ENCODE data around the gene REXO1. TPM values are rescaled to one million over a fixed set of nuclear protein-coding genes. Genes with fewer than 3 reads are reported as not detected.

The REXO1 gene
- total RNA-seq, 2 experiments from 2014 or later, result 53.1 to 54.2 TPM

- Mint-ChIP-seq H3K27ac (no peak overlapping the region), H3K27me3 (no peaks in the 10 kb centered on the region), H3K4me3 (no peak overlapping the region), H3K36me3 (peaks cover 14% of the 10 kb centered on the region), H3K4me1 (peaks cover 6% of the 10 kb centered on the region), H3K9me3 (no peaks in the 10 kb centered on the region)
- no peak for DNase-seq
These were observed 24.6 kb downstream of the REXO1 start for GRCh38 chr19:1823539-1824251.

- Mint-ChIP-seq H3K36me3 (peaks cover 14% of the 10 kb centered on the region), H3K9me3 (no peaks in the 10 kb centered on the region), H3K4me3 (no peak overlapping the region), H3K27ac (no peak overlapping the region), H3K4me1 (peaks cover 6% of the 10 kb centered on the region), H3K27me3 (no peaks in the 10 kb centered on the region)
- DNase-seq, result no peak
These were observed 25.3 kb downstream of the REXO1 start for GRCh38 chr19:1823020-1823419.

- no peak for DNase-seq
- H3K9me3 Mint-ChIP-seq, result no peaks in the 10 kb centered on the region
- peaks cover 6% of the 10 kb centered on the region for H3K4me1 Mint-ChIP-seq
- no peaks in the 10 kb centered on the region for H3K27me3 Mint-ChIP-seq
- H3K4me3 Mint-ChIP-seq, result no peak overlapping the region
- H3K36me3 Mint-ChIP-seq, result peaks cover 14% of the 10 kb centered on the region
- H3K27ac Mint-ChIP-seq, result no peak overlapping the region
These were observed 26.1 kb downstream of the REXO1 start for GRCh38 chr19:1822210-1822609.

- Mint-ChIP-seq H3K4me3 (no peak overlapping the region), H3K27me3 (no peaks in the 10 kb centered on the region), H3K9me3 (no peaks in the 10 kb centered on the region), H3K4me1 (peaks cover 1% of the 10 kb centered on the region), H3K36me3 (peaks cover 10% of the 10 kb centered on the region), H3K27ac (no peak overlapping the region)
- no peak for DNase-seq
These were observed 28.7 kb downstream of the REXO1 start for GRCh38 chr19:1819341-1820255.

GRCh38 chr19:1818549-1819195, 29.6 kb downstream of the REXO1 start:
- no peaks in the 10 kb centered on the region for H3K4me1 Mint-ChIP-seq
- H3K27me3 Mint-ChIP-seq, result no peaks in the 10 kb centered on the region
- no peak overlapping the region for H3K27ac Mint-ChIP-seq
- H3K4me3 Mint-ChIP-seq, result no peak overlapping the region
- no peak for DNase-seq
- no peaks in the 10 kb centered on the region for H3K9me3 Mint-ChIP-seq
- peaks cover 7% of the 10 kb centered on the region for H3K36me3 Mint-ChIP-seq

- DNase-seq, result no peak
- Mint-ChIP-seq H3K27me3 (no peaks in the 10 kb centered on the region), H3K4me1 (peaks cover 5% of the 10 kb centered on the region), H3K36me3 (peaks cover 7% of the 10 kb centered on the region), H3K4me3 (no peak overlapping the region), H3K27ac (no peak overlapping the region), H3K9me3 (no peaks in the 10 kb centered on the region)
These were observed 30.6 kb downstream of the REXO1 start for GRCh38 chr19:1817553-1818179.

- no peaks in the 10 kb centered on the region for H3K9me3 Mint-ChIP-seq
- no peak for DNase-seq
- no peak overlapping the region for H3K4me3 Mint-ChIP-seq
- H3K4me1 Mint-ChIP-seq, result peaks cover 9% of the 10 kb centered on the region
- peaks cover 7% of the 10 kb centered on the region for H3K36me3 Mint-ChIP-seq
- no peak overlapping the region for H3K27ac Mint-ChIP-seq
- H3K27me3 Mint-ChIP-seq, result no peaks in the 10 kb centered on the region
These were observed 31.6 kb downstream of the REXO1 start for GRCh38 chr19:1816530-1817298.

GRCh38 chr19:1815605-1816529, 32.4 kb downstream of the REXO1 start:
- Mint-ChIP-seq H3K4me3 (no peak overlapping the region), H3K36me3 (peaks cover 3% of the 10 kb centered on the region), H3K27ac (no peak overlapping the region), H3K27me3 (no peaks in the 10 kb centered on the region), H3K4me1 (peaks cover 12% of the 10 kb centered on the region), H3K9me3 (no peaks in the 10 kb centered on the region)
- no peak for DNase-seq

GRCh38 chr19:1814833-1815604, 33.3 kb downstream of the REXO1 start:
- Mint-ChIP-seq H3K27ac (no peak overlapping the region), H3K4me1 (peaks cover 12% of the 10 kb centered on the region), H3K36me3 (no peaks in the 10 kb centered on the region), H3K27me3 (no peaks in the 10 kb centered on the region), H3K4me3 (no peak overlapping the region), H3K9me3 (no peaks in the 10 kb centered on the region)
- DNase-seq, result no peak

- H3K4me1 Mint-ChIP-seq, result peaks cover 12% of the 10 kb centered on the region
- DNase-seq, result no peak
- no peak overlapping the region for H3K27ac Mint-ChIP-seq
- H3K9me3 Mint-ChIP-seq, result no peaks in the 10 kb centered on the region
- H3K4me3 Mint-ChIP-seq, result no peak overlapping the region
- no peaks in the 10 kb centered on the region for H3K36me3 Mint-ChIP-seq
- no peaks in the 10 kb centered on the region for H3K27me3 Mint-ChIP-seq
These were observed 33.9 kb downstream of the REXO1 start for GRCh38 chr19:1814391-1814790.

GRCh38 chr19:1813192-1814182, 34.8 kb downstream of the REXO1 start:
- Mint-ChIP-seq H3K27ac (peak overlapping the region; percentile 69), H3K4me1 (peaks cover 12% of the 10 kb centered on the region), H3K4me3 (peak overlapping the region; percentile 86), H3K27me3 (no peaks in the 10 kb centered on the region), H3K36me3 (no peaks in the 10 kb centered on the region), H3K9me3 (no peaks in the 10 kb centered on the region)
- DNase-seq, result no peak
